ENCODE results near the gene ALOX5.

The ALOX5 gene

DNA sequence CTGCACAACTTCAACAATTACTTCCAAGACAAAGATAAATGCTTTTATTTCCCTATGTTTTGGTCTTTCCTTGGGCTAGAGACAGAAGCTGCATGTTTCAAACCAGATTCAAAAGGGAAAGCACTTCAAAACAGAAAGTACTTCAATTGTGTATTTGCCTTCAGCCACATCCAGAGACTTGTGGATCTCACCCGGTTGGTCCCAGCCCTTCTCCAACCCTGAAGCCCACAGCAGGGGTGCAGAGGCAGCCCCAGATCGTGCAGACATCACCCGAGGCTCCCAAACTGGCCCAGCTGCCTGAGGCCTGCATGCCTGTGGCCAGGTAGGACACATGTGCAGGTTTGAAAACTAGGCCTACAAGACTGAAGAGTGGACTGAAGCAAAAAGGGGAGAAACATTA, 80.8 kb downstream of the ALOX5 start:
- H3K4me2 ChIP-seq, result peak overlapping the region in 6 of 11 experiments; percentile 6 to 60 (median 18); a peak in 6 of 22 replicates
- no peaks in the 10 kb centered on the region for H4K20me1 ChIP-seq
- no peaks in the 10 kb centered on the region for H3K27me3 ChIP-seq
- H3K4me1 ChIP-seq, result peaks cover 6 to 88% (median 33%) of the 10 kb centered on the region in 10 experiments
- H3K9me3 ChIP-seq (replicated peaks in 1 of 11), result no peaks in the 10 kb centered on the region
- peak overlapping the region in 8 of 11 experiments; percentile 5 to 90 (median 30); a peak in 13 of 22 replicates for H3K27ac ChIP-seq
- no peak overlapping the region for H3K9ac ChIP-seq
- H3K4me3 ChIP-seq, result no peak overlapping the region
- TF ChIP-seq Cebpa-rat (IDR thresholded peaks at IDR 0.05), result no peak
- peaks cover 14 to 39% (median 26%) of the 10 kb centered on the region in 11 experiments; a peak in 20 of 22 replicates for H3K36me3 ChIP-seq

- H3K4me2 ChIP-seq, result no peak overlapping the region; a peak in 1 of 22 replicates
- no peaks in the 10 kb centered on the region for H3K27me3 ChIP-seq
- H3K4me1 ChIP-seq, result peaks cover 19 to 92% (median 47%) of the 10 kb centered on the region in 10 experiments
- H3K9me3 ChIP-seq (replicated peaks in 1 of 11), result no peaks in the 10 kb centered on the region
- peak overlapping the region in 8 of 11 experiments; percentile 5 to 90 (median 31); a peak in 9 of 22 replicates for H3K27ac ChIP-seq
- peaks cover 14 to 39% (median 26%) of the 10 kb centered on the region in 11 experiments; a peak in 20 of 22 replicates for H3K36me3 ChIP-seq
- TF ChIP-seq Cebpa-rat (IDR thresholded peaks at IDR 0.05), result no peak
- H4K20me1 ChIP-seq, result no peaks in the 10 kb centered on the region
- no peak overlapping the region for H3K9ac ChIP-seq
- no peak overlapping the region for H3K4me3 ChIP-seq
Measured at GRCh38 chr10:45456233-45456632, 82.2 kb downstream of the ALOX5 start.

GRCh38 chr10:45456822-45457221, 82.8 kb downstream of the ALOX5 start:
- no peak for TF ChIP-seq Cebpa-rat (IDR thresholded peaks at IDR 0.05)

GRCh38 chr10:45457487-45457886, 83.5 kb downstream of the ALOX5 start:
- Histone ChIP-seq H3K9ac (no peak overlapping the region), H3K9me3 (replicated peaks in 1 of 11) (no peaks in the 10 kb centered on the region), H3K27me3 (no peaks in the 10 kb centered on the region), H3K27ac (peak overlapping the region in 4 of 11 experiments; percentile 21 to 90 (median 31); a peak in 4 of 22 replicates), H3K36me3 (peaks cover 14 to 39% (median 26%) of the 10 kb centered on the region in 11 experiments; a peak in 20 of 22 replicates), H3K4me3 (no peak overlapping the region), H4K20me1 (no peaks in the 10 kb centered on the region), H3K4me1 (peaks cover 32 to 98% (median 59%) of the 10 kb centered on the region in 10 experiments), H3K4me2 (peak overlapping the region in 2 of 11 experiments; percentile 86 to 99; a peak in 4 of 22 replicates)
- no peak for TF ChIP-seq Cebpa-rat (IDR thresholded peaks at IDR 0.05)

More at GRCh38 chr10:45456822-45457221, 82.8 kb downstream of the ALOX5 start:
- Histone ChIP-seq H3K9ac (no peak overlapping the region; a peak in 1 of 22 replicates), H3K4me2 (peak overlapping the region in 2 of 11 experiments; percentile 15 to 19; a peak in 2 of 22 replicates), H3K27me3 (no peaks in the 10 kb centered on the region), H3K4me1 (peaks cover 25 to 94% (median 53%) of the 10 kb centered on the region in 10 experiments), H3K4me3 (no peak overlapping the region), H4K20me1 (no peaks in the 10 kb centered on the region), H3K36me3 (peaks cover 14 to 39% (median 26%) of the 10 kb centered on the region in 11 experiments; a peak in 20 of 22 replicates), H3K9me3 (replicated peaks in 1 of 11) (no peaks in the 10 kb centered on the region), H3K27ac (peak overlapping the region in 3 of 11 experiments; percentile 5 to 90 (median 55); a peak in 3 of 22 replicates)

DNA sequence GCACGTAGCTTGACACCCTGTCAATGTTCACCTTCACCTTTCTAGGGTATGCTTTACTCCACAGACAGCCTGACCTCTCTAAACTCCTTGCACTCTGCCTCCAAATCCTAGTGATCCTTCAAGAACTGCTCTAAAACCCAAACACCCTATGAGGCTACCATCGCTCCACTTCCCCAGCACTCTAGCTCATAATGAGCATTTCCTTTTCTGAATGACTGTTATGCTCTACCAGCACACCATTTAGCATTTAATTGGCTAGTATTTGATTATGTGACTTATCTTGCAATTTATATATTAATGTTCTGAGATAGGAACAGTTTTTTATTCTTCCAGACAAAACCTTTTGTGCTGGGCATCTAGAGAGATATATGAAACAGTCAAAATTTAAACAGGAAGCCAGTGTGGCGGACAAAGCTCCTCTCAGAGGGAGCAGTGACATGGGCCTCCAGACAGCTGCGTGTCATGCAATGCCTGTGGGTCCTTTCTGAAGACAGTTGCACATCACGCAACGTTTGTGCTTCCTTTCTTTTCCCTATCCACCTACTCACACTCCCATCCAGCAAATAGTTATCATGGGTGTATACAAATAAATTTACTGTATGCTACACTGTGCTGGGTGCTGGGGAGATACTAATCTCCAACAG, 86.3 kb downstream of the ALOX5 start:
- peaks cover 55 to 96% (median 69%) of the 10 kb centered on the region in 10 experiments for H3K4me1 ChIP-seq
- H3K9me3 ChIP-seq (replicated peaks in 1 of 11), result peaks cover 0 to 12% (median 0%) of the 10 kb centered on the region in 11 experiments; a peak in 9 of 22 replicates
- peak overlapping the region; percentile 78 to 99 (median 87) for H3K4me2 ChIP-seq
- TF ChIP-seq Cebpa-rat (IDR thresholded peaks at IDR 0.05), result peak in 4 of 11 experiments; percentile 51 to 82 (median 64); a peak in 6 of 22 replicates
- H3K4me3 ChIP-seq, result no peak overlapping the region
- no peaks in the 10 kb centered on the region for H4K20me1 ChIP-seq
- peak overlapping the region; percentile 69 to 94 (median 88) for H3K27ac ChIP-seq
- H3K36me3 ChIP-seq, result peaks cover 19 to 43% (median 26%) of the 10 kb centered on the region in 11 experiments; a peak in 21 of 22 replicates
- H3K27me3 ChIP-seq, result no peaks in the 10 kb centered on the region
- peak overlapping the region; percentile 60 to 78 (median 74); a peak in 20 of 22 replicates for H3K9ac ChIP-seq

DNA sequence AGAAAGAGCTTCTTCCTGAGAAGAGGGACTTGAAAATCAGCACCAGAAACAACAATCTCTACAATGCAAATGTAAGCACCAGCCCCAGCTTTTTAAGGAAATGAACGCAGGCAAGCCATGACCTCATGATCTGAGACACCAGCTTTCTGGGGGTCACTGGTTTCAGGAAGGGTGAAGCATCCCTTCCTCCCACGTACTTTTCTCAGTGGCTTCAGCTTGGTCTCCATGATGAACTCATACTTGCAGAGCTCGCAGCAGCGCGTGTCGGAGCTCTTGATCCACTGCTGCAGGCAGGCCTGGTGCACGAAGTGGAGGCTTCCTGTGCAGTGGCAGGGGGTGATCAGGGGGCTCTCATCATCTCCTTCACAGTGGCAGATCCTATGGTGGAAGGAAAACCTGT, 87.0 kb downstream of the ALOX5 start:
- no peak overlapping the region; a peak in 1 of 20 replicates for H3K4me3 ChIP-seq
- H3K9me3 ChIP-seq (replicated peaks in 1 of 11), result peaks cover 0 to 12% (median 0%) of the 10 kb centered on the region in 11 experiments; a peak in 9 of 22 replicates
- H3K4me1 ChIP-seq, result peaks cover 58 to 97% (median 72%) of the 10 kb centered on the region in 10 experiments
- no peaks in the 10 kb centered on the region for H3K27me3 ChIP-seq
- no peak for TF ChIP-seq Cebpa-rat (IDR thresholded peaks at IDR 0.05)
- peaks cover 19 to 41% (median 26%) of the 10 kb centered on the region in 11 experiments; a peak in 21 of 22 replicates for H3K36me3 ChIP-seq
- peaks cover 0 to 1% (median 0%) of the 10 kb centered on the region in 11 experiments; a peak in 1 of 22 replicates for H4K20me1 ChIP-seq
- peak overlapping the region; percentile 60 to 78 (median 74); a peak in 21 of 22 replicates for H3K9ac ChIP-seq
- H3K27ac ChIP-seq, result peak overlapping the region; percentile 69 to 94 (median 88)
- peak overlapping the region; percentile 78 to 99 (median 87) for H3K4me2 ChIP-seq

DNA sequence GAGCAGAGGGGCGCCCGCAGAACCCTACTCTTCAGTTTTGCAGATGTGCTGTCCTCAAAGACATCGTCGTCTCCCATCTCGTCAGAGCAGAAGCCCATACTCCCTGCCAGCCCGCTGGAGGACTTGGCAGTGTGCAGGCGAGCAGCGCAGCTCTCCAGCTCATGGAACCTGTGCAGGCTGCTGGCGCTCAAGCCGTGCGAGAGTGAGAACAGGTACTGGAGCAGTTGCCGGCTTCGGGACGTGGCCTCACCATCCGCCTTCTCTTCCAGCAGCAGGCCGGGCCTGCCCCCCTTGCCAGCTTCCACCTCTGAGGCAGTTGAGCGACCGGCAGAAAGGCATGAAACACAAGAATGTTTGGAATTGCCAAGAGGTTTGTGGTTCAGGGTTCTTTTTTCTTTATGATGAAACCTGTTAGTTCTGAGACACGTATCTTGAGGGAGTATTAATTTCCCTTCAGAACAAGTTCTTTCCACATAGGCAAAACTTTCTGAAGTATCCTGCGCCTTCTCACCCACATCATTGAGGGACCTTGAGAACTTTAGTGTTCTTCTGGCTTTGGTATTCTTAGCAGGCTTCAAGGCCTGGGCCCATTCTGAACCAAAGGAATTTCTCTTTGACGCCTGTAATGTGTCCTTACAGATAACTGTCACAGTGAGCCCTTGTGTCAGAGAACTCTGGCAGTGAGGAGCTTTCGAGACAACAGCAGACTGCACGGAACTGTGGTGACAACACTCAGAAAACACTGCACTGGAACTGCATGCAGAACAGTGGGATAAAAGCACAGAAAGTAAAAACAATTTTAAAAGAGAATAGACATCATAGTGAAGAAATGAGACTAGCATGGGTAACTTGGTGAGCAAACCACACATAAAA, 89.5 kb downstream of the ALOX5 start:
- Histone ChIP-seq H3K9ac (peak overlapping the region; percentile 40 to 78 (median 62)), H4K20me1 (peaks cover 0 to 9% (median 0%) of the 10 kb centered on the region in 11 experiments; a peak in 1 of 22 replicates), H3K36me3 (peaks cover 2 to 20% (median 10%) of the 10 kb centered on the region in 11 experiments; a peak in 19 of 22 replicates), H3K4me2 (peak overlapping the region; percentile 75 to 93 (median 85)), H3K27ac (peak overlapping the region; percentile 69 to 94 (median 88)), H3K4me1 (peaks cover 58 to 96% (median 81%) of the 10 kb centered on the region in 10 experiments), H3K9me3 (replicated peaks in 1 of 11) (peaks cover 0 to 12% (median 0%) of the 10 kb centered on the region in 11 experiments; a peak in 9 of 22 replicates), H3K4me3 (peak overlapping the region in 5 of 10 experiments; percentile 2 to 52 (median 22); a peak in 5 of 20 replicates), H3K27me3 (no peaks in the 10 kb centered on the region)
- no peak for TF ChIP-seq Cebpa-rat (IDR thresholded peaks at IDR 0.05)

DNA sequence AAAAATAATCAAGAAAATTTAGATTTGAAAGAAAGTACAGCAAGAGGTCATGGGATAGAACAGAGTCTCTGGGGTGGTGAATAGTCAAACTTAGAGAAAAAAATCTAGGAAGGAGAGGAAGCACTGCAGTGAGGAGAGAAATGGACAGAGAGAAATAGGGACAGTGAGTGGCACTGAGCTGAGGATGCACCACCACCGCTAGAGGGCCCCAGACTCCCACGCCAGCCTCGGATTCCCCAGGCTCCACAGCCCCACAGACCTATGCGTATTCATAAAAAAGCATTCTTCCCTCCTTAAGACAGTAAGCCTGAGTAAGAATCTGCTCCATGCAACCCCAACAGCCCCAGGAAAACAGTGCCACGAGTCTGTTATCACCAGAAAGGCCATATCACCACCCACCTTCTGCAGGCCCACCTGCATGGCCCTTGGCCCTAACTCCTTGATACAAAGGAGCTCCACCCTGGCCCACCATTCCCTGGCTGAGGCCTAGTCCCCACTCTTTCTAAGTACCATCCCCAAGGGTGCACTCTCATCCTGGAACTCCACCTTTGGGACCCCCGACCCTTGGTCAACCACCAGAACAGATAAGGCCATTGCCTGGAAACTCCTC, 91.0 kb downstream of the ALOX5 start:
- TF ChIP-seq Cebpa-rat (IDR thresholded peaks at IDR 0.05), result no peak
- Histone ChIP-seq H3K27ac (peak overlapping the region; percentile 69 to 94 (median 88); a peak in 21 of 22 replicates), H3K27me3 (no peaks in the 10 kb centered on the region), H3K4me2 (peak overlapping the region; percentile 38 to 93 (median 85)), H3K4me1 (peaks cover 53 to 83% (median 69%) of the 10 kb centered on the region in 10 experiments), H3K4me3 (0 out of 20 replicates have a peak overlapping the region, but pooled peaks of 1 of the 10 experiments have one; percentile 4), H3K36me3 (peaks cover 0 to 8% (median 0%) of the 10 kb centered on the region in 11 experiments; a peak in 3 of 22 replicates), H3K9ac (peak overlapping the region; percentile 35 to 73 (median 61); a peak in 19 of 22 replicates), H3K9me3 (replicated peaks in 1 of 11) (peaks cover 0 to 12% (median 0%) of the 10 kb centered on the region in 11 experiments; a peak in 9 of 22 replicates), H4K20me1 (peaks cover 0 to 13% (median 0%) of the 10 kb centered on the region in 11 experiments; a peak in 1 of 22 replicates)

Data from BLaER1 treated with 17β-estradiol and CSF1 and Interleukin-3, amounts not matched to agents 10 nM and 100 nM (cell line).